Neutrophil (primary cell): ENCODE results near the gene PPP1R9A.

ENCODE experiments used
- H3K27ac ChIP-seq: fragments of 200-600 bp; sonication (generic); 2 replicates; pipeline ENCODE4 v1.5.1; 2016; ENCODE audit warnings: mild to moderate bottlenecking, moderate library complexity
- H3K27me3 ChIP-seq: fragments of 200-600 bp; sonication (generic); 2 replicates; pipeline ENCODE4 v1.6.0; 2016; ENCODE audit warnings: mild to moderate bottlenecking
- H3K36me3 ChIP-seq: fragments of 200-600 bp; sonication (generic); 2 replicates; pipeline ENCODE4 v1.5.1; 2017
- H3K4me1 ChIP-seq, 2 experiments: fragments of 200-600 bp in 1 of 2; sonication (generic) in 1 of 2; 1 replicate in 1 of 2; 2 replicates in 1 of 2; pipeline versions ENCODE4 v1.5.1 to v1.6.1; 2013 to 2016; ENCODE audit warnings: low read depth in 1 of 2, low read length in 1 of 2, mild to moderate bottlenecking in 1 of 2, moderate library complexity in 1 of 2; ENCODE audit not compliant: control insufficient read depth in 1 of 2, insufficient read depth in 1 of 2
- H3K4me3 ChIP-seq, 2 experiments: fragments of 200-600 bp in 1 of 2; sonication (generic) in 1 of 2; 1 replicate in 1 of 2; 2 replicates in 1 of 2; pipeline ENCODE4 v1.5.1; 2013 to 2016; ENCODE audit warnings: low read depth in 1 of 2, low read length in 1 of 2, mild to moderate bottlenecking in 1 of 2, moderate library complexity in 1 of 2
- H3K9me3 ChIP-seq: fragments of 200-600 bp; sonication (generic); 2 replicates; pipeline ENCODE4 v1.5.1; 2016
- CTCF ChIP-seq: fragments of 200-600 bp; sonication (generic); IDR thresholded peaks from 2 replicates; pipeline ENCODE4 v1.5.1; 2016; ENCODE audit warnings: antibody characterized with exemption

Gene PPP1R9A

GRCh38 chr7:95198863-95199262 is 291.5 kb downstream of the PPP1R9A start:
- Histone ChIP-seq H3K4me1 (no peaks in the 10 kb centered on the region), H3K27ac (no peak overlapping the region), H3K4me3 (no peak overlapping the region), H3K36me3 (no peaks in the 10 kb centered on the region), H3K9me3 (no peaks in the 10 kb centered on the region), H3K27me3 (no peaks in the 10 kb centered on the region)
- no peak for TF ChIP-seq CTCF

- Histone ChIP-seq H3K27me3 (no peaks in the 10 kb centered on the region), H3K36me3 (no peaks in the 10 kb centered on the region), H3K9me3 (no peaks in the 10 kb centered on the region), H3K4me3 (no peak overlapping the region), H3K4me1 (no peaks in the 10 kb centered on the region), H3K27ac (no peak overlapping the region)
- no peak for TF ChIP-seq CTCF
These were observed 292.6 kb downstream of the PPP1R9A start for GRCh38 chr7:95199779-95200558.

GRCh38 chr7:95200741-95201140 is 293.3 kb downstream of the PPP1R9A start:
- no peak overlapping the region for H3K27ac ChIP-seq
- TF ChIP-seq CTCF: no peak
- H3K36me3 ChIP-seq: no peaks in the 10 kb centered on the region
- H3K4me1 ChIP-seq: no peaks in the 10 kb centered on the region
- H3K9me3 ChIP-seq: no peaks in the 10 kb centered on the region
- H3K27me3 ChIP-seq: no peaks in the 10 kb centered on the region
- H3K4me3 ChIP-seq: no peak overlapping the region

- no peak overlapping the region for H3K27ac ChIP-seq
- H3K36me3 ChIP-seq: no peaks in the 10 kb centered on the region
- no peaks in the 10 kb centered on the region for H3K9me3 ChIP-seq
- no peak overlapping the region for H3K4me3 ChIP-seq
- no peak for TF ChIP-seq CTCF
- no peaks in the 10 kb centered on the region for H3K27me3 ChIP-seq
- no peaks in the 10 kb centered on the region for H3K4me1 ChIP-seq
These were observed 294.3 kb downstream of the PPP1R9A start for GRCh38 chr7:95201727-95202126.

GRCh38 chr7:95204618-95205017 is 297.2 kb downstream of the PPP1R9A start:
- H3K27me3 ChIP-seq: no peaks in the 10 kb centered on the region
- no peak for TF ChIP-seq CTCF
- no peak overlapping the region for H3K4me3 ChIP-seq
- no peaks in the 10 kb centered on the region for H3K36me3 ChIP-seq
- no peaks in the 10 kb centered on the region for H3K4me1 ChIP-seq
- H3K27ac ChIP-seq: no peak overlapping the region
- H3K9me3 ChIP-seq: no peaks in the 10 kb centered on the region
